GM12892 (cell line): Measurements from ENCODE around the gene ZNF407.

Source experiments
- POLR2A ChIP-seq: IDR thresholded peaks from 2 replicates; pipeline ENCODE4 v1.6.1; 2011; ENCODE audit warnings: low read depth, low read length, control low read depth
- POLR2AphosphoS5 ChIP-seq: IDR thresholded peaks from 2 replicates; pipeline ENCODE4 v1.6.1; 2011; ENCODE audit warnings: low read depth, low read length, control low read depth
- TAF1 ChIP-seq: IDR thresholded peaks from 2 replicates; pipeline ENCODE4 v1.6.1; 2011; ENCODE audit warnings: low read depth, mild to moderate bottlenecking, control low read depth, low read length, borderline replicate concordance

- TF ChIP-seq POLR2A (no peak), TAF1 (no peak), POLR2AphosphoS5 (no peak)
Observed at GRCh38 chr18:75049455-75049789, 451.8 kb downstream of the ZNF407 start.
